Astrocyte (in vitro differentiated cells and primary cell): ENCODE results near the gene PRKCD.

Experiments used
- EZH2 ChIP-seq: IDR thresholded peaks from 2 replicates; pipeline ENCODE4 v1.6.1; 2012; ENCODE audit warnings: mild to moderate bottlenecking, low read length, inconsistent platforms; ENCODE audit not compliant: insufficient read depth
- TF ChIP-seq, protein P1 (sequence below): IDR thresholded peaks from 2 replicates; pipeline ENCODE4 v1.5.1; 2011; ENCODE audit warnings: low read depth, mild to moderate bottlenecking, inconsistent platforms, low read length, moderate library complexity; ENCODE audit not compliant: insufficient read depth

DNA sequence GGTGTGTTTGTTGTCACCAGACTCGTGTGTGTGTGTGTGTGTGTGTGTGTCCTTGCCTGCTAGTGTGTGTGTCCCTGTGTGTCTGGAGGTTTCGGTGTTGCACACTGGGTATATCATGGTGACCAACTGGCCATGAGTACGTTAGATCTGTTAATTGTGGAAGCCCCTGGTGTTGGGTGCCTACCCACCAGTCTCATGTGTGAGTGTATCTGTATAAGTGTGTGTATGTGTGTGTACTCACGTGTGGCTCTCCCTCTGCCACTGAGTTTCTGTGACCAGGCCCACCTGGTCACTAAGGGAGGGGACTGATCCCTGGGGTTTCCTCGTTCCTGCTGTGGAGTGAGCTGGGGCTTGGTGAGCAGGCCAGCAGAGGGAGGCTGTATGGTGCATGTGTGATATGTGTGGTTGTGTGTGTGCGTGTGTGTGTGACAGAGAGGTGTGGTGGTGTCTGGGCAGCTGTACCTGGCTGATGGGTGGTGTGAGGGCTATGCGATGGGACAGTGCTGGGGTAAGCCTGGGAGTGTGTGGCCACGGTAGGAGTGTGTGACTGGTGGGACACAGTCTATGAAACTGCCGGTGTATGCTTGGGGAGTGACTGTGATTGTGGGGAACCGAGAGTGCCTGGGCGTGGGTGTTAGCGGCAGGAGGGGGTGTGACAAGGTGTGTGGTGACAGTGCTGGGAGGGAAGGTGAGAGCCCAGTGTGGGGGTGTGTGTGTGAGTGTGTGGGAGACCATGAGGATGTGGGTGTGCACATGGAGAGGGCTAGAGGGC is 1.8 kb downstream of the PRKCD start:
- TF ChIP-seq, protein P1, sequence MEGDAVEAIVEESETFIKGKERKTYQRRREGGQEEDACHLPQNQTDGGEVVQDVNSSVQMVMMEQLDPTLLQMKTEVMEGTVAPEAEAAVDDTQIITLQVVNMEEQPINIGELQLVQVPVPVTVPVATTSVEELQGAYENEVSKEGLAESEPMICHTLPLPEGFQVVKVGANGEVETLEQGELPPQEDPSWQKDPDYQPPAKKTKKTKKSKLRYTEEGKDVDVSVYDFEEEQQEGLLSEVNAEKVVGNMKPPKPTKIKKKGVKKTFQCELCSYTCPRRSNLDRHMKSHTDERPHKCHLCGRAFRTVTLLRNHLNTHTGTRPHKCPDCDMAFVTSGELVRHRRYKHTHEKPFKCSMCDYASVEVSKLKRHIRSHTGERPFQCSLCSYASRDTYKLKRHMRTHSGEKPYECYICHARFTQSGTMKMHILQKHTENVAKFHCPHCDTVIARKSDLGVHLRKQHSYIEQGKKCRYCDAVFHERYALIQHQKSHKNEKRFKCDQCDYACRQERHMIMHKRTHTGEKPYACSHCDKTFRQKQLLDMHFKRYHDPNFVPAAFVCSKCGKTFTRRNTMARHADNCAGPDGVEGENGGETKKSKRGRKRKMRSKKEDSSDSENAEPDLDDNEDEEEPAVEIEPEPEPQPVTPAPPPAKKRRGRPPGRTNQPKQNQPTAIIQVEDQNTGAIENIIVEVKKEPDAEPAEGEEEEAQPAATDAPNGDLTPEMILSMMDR, result no peak
- TF ChIP-seq EZH2, result no peak
